RWPE2 (cell line): ENCODE measurements around the gene CCDC92.

Source experiments
- ATAC-seq: fragments of 200-7000 bp; cut with Tn5 transposase; 3 replicates; pipeline ENCODE4 v1.9.1; 2021; ENCODE audit warnings: low read depth
- DNase-seq: peaks from one replicate; pipeline ENCODE4 v3.0.0-alpha.2; 2020; ENCODE audit warnings: low spot score
- H3K27ac ChIP-seq: fragments of 450-650 bp; 2 replicates; pipeline ENCODE4 v1.5.1; 2017; ENCODE audit warnings: mild to moderate bottlenecking; ENCODE audit not compliant: poor library complexity, severe bottlenecking
- H3K27me3 ChIP-seq: fragments of 250-450 bp; sonication (Bioruptor Pico); 2 replicates; pipeline ENCODE4 v1.5.1; 2021; ENCODE audit warnings: mild to moderate bottlenecking, moderate library complexity; ENCODE audit not compliant: insufficient read depth, poor library complexity, severe bottlenecking
- H3K36me3 ChIP-seq: fragments of 250-450 bp; sonication (Bioruptor Pico); 2 replicates; pipeline ENCODE4 v1.5.1; 2020; ENCODE audit warnings: low read depth, mild to moderate bottlenecking, moderate library complexity
- H3K4me1 ChIP-seq: fragments of 250-450 bp; sonication (Bioruptor Pico); 2 replicates; pipeline ENCODE4 v1.5.1; 2021; ENCODE audit warnings: mild to moderate bottlenecking, moderate library complexity; ENCODE audit not compliant: insufficient read depth, poor library complexity, severe bottlenecking
- H3K4me3 ChIP-seq: fragments of 250-450 bp; sonication (Bioruptor Pico); 2 replicates; pipeline ENCODE4 v1.5.1; 2021; ENCODE audit warnings: mild to moderate bottlenecking, moderate library complexity; ENCODE audit not compliant: severe bottlenecking
- H3K9me3 ChIP-seq: fragments of 250-450 bp; sonication (Bioruptor Pico); 2 replicates; pipeline ENCODE4 v1.5.1; 2021; ENCODE audit warnings: mild to moderate bottlenecking, moderate library complexity; ENCODE audit not compliant: severe bottlenecking
- TF ChIP-seq, protein P1 (sequence below): fragments of 450-650 bp; IDR thresholded peaks from one replicate; pipeline ENCODE4 v1.5.1; 2017; ENCODE audit warnings: mild to moderate bottlenecking, moderate library complexity; ENCODE audit not compliant: poor library complexity, severe bottlenecking

The CCDC92 gene

DNA sequence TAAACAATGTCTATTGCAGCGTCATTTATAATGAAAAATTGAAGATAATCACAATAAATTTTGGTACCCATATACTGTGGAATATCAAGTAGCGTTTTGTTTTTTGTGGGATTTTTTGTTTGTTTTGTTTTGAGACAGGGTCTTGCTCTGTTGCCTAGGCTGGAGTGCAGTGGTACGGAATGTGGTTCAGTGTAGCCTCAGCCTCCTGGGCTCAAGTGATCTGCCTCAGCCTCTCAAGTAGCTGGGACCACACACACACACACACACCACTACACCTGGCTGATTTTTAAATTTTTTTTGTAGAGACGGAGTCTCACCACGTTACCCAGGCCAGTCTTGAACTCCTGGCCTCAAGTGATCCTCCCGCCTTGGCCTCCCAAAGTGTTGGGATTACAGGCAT, 6.9 kb upstream of the CCDC92 start:
- peaks cover 4% of the 10 kb centered on the region for H3K4me1 ChIP-seq
- H3K4me3 ChIP-seq, result no peak overlapping the region
- no peaks in the 10 kb centered on the region for H3K27me3 ChIP-seq
- H3K36me3 ChIP-seq, result peaks cover 64% of the 10 kb centered on the region
- no peak overlapping the region for H3K27ac ChIP-seq
- DNase-seq (no peak), ATAC-seq (no peak)
- H3K9me3 ChIP-seq, result no peaks in the 10 kb centered on the region
- TF ChIP-seq, protein P1, sequence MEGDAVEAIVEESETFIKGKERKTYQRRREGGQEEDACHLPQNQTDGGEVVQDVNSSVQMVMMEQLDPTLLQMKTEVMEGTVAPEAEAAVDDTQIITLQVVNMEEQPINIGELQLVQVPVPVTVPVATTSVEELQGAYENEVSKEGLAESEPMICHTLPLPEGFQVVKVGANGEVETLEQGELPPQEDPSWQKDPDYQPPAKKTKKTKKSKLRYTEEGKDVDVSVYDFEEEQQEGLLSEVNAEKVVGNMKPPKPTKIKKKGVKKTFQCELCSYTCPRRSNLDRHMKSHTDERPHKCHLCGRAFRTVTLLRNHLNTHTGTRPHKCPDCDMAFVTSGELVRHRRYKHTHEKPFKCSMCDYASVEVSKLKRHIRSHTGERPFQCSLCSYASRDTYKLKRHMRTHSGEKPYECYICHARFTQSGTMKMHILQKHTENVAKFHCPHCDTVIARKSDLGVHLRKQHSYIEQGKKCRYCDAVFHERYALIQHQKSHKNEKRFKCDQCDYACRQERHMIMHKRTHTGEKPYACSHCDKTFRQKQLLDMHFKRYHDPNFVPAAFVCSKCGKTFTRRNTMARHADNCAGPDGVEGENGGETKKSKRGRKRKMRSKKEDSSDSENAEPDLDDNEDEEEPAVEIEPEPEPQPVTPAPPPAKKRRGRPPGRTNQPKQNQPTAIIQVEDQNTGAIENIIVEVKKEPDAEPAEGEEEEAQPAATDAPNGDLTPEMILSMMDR, result no peak

DNA sequence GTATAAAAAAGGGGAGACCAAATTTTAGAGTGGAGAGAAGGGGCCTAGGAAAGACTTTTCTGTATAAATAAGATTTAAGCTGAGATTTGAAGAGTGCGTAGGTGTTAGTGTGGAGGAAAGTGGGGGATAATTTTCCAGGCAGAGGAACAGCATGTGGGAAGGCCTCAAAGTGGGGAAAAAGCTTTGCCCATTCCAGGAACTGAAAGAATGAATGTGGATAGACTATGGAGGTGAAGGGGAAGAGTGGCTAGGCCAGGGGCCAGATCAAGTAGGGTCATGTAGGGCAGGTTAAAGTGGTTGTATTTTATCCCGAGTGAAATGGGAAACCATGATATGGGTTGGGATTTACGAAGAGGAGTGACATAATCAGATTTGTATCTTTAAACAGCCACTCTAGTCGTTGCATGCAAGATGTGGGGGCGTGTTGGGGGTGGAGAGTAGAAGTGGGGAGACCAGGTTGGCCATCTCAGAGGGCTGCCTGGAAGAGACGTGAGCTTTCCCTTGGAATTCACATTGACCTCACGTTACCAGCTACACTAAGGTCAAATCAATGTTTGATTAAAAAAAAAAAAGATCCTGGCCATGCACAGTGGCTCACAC, 3.7 kb upstream of the CCDC92 start:
- DNase-seq (no peak), ATAC-seq (no peak)
- TF ChIP-seq, protein P1, result no peak
- Histone ChIP-seq H3K27me3 (no peaks in the 10 kb centered on the region), H3K4me3 (no peak overlapping the region), H3K27ac (no peak overlapping the region), H3K36me3 (peaks cover 59% of the 10 kb centered on the region), H3K4me1 (peaks cover 7% of the 10 kb centered on the region), H3K9me3 (no peaks in the 10 kb centered on the region)

DNA sequence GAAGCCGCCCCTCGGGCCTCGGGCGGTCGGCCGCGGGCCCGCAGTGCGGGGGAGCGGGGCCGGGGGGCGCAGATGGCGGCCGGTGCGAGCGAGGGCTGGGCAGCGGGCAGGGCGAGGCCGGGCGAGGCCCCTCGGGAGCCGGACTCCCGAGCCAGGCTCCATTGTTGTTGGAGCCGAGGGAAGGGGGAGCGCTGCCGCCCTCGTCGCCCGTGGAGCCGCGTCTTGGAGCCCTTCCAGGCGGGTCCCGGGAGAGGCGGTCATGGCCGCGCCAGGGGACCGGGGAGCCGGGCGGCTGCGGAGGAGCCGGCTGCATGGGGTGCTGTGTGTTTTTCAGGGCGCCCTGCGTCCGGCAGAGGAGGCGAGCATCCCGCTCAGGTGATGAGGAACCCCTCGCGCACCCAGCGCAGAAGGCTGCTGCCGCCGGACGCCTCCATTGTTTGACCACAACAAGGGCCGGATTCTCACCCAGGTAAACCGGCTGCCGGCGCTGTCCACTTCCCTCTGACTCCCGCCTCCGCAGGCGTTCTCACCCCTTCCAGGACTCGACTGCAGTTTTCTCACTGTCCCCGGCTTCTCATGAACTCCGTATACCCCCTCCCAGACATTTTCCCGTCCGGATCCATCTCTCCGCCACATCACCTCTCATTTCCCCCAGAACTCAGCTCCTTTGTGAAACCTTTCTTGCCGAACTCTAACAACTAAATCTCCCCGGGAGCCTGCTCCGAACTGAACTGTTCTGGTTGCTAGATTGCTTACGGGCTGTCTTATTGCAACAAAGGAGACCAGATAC, 1.1 kb upstream of the CCDC92 start:
- Histone ChIP-seq H3K27me3 (no peaks in the 10 kb centered on the region), H3K4me1 (peaks cover 7% of the 10 kb centered on the region), H3K4me3 (peak overlapping the region; percentile 100), H3K36me3 (peaks cover 43% of the 10 kb centered on the region), H3K9me3 (no peaks in the 10 kb centered on the region), H3K27ac (peak overlapping the region; percentile 63)
- TF ChIP-seq, protein P1, result no peak
- DNase-seq (peak; percentile 68), ATAC-seq (peak; percentile 30)

DNA sequence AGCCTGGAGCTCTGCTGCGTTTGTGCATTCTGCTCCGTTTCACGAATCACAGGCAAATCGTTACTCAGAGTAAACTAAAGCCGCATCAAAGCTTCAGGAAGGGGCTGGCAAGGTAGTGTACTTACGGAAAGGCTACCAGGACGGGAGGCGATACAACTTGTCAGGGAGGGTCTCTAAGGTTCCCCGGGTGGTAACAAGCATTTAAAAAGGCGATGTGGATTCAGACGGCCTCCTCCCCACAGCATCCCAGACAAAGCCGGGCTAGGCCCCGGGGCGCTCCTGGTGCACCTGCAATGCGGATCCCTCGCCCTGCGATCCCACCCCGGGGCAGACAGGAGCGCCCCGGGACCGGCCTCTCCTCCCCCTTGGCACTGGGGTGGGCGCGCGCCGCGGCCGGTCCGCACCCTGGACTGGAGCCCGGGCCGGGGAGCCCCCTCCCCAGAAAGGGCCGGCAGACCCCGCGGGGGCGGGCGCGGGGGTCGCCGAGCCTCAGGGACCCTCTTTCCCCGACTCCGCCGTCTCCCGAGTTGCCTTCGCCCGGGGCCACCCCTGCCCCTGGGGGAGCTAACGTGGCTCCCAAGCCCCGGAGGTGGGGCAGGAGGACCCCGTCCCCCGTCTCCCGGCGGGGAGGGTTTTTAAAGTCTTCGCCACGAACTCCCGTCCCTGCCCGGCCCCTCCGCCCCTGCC, 718 bp downstream of the CCDC92 start:
- H3K36me3 ChIP-seq, result peaks cover 30% of the 10 kb centered on the region
- peaks cover 7% of the 10 kb centered on the region for H3K4me1 ChIP-seq
- no peaks in the 10 kb centered on the region for H3K9me3 ChIP-seq
- peak overlapping the region; percentile 100 for H3K4me3 ChIP-seq
- H3K27ac ChIP-seq, result peak overlapping the region; percentile 63
- TF ChIP-seq, protein P1, result no peak
- no peak for DNase-seq
- no peaks in the 10 kb centered on the region for H3K27me3 ChIP-seq
- peak; percentile 45 for ATAC-seq
